ENCODE data around the gene CFAP46. TPM values are rescaled to one million over a fixed set of nuclear protein-coding genes. Genes with fewer than 3 reads are reported as not detected.
"Not testable (repeated sequence)": the region's sequence is repeated elsewhere in the genome, so short reads cannot be mapped to it uniquely, and the experiment has no call there.

The CFAP46 gene
- total RNA-seq, 4 donors from 2014 or later = not detected

- Histone ChIP-seq H3K9me3 (no peaks in the 10 kb centered on the region), H3K36me3 (no peaks in the 10 kb centered on the region), H3K4me3 (no peak overlapping the region), H3K27ac (no peak overlapping the region), H3K4me1 (no peaks in the 10 kb centered on the region), H3K27me3 (no peaks in the 10 kb centered on the region)
- TF ChIP-seq CTCF (IDR thresholded peaks at IDR 0.05) (no peak), POLR2A (IDR thresholded peaks at IDR 0.05) (no peak)
- no peak for DNase-seq
Observed at GRCh38 chr10:132932461-132933307, 9.7 kb downstream of the CFAP46 start.

- H3K4me1 ChIP-seq, H3K27me3 ChIP-seq, H3K36me3 ChIP-seq, H3K27ac ChIP-seq, H3K9me3 ChIP-seq, H3K4me3 ChIP-seq, DNase-seq: not testable (repeated sequence)
Observed at GRCh38 chr10:132931258-132932250, 10.8 kb downstream of the CFAP46 start.

GRCh38 chr10:132930701-132931100, 11.7 kb downstream of the CFAP46 start:
- not testable (repeated sequence) for H3K4me1 ChIP-seq, DNase-seq, H3K9me3 ChIP-seq, H3K27me3 ChIP-seq, H3K4me3 ChIP-seq, H3K27ac ChIP-seq, H3K36me3 ChIP-seq

- no peak for DNase-seq
- TF ChIP-seq POLR2A (IDR thresholded peaks at IDR 0.05) (no peak), CTCF (IDR thresholded peaks at IDR 0.05) (no peak)
- Histone ChIP-seq H3K4me1 (no peaks in the 10 kb centered on the region), H3K27ac (no peak overlapping the region), H3K4me3 (no peak overlapping the region), H3K9me3 (no peaks in the 10 kb centered on the region), H3K27me3 (no peaks in the 10 kb centered on the region), H3K36me3 (no peaks in the 10 kb centered on the region)
Observed at GRCh38 chr10:132929953-132930548, 12.3 kb downstream of the CFAP46 start.

GRCh38 chr10:132929480-132929879, 12.9 kb downstream of the CFAP46 start:
- no peak for DNase-seq
- no peaks in the 10 kb centered on the region for H3K36me3 ChIP-seq
- H3K27me3 ChIP-seq = no peaks in the 10 kb centered on the region
- H3K4me1 ChIP-seq = no peaks in the 10 kb centered on the region
- no peak for TF ChIP-seq POLR2A (IDR thresholded peaks at IDR 0.05)
- no peak for TF ChIP-seq CTCF (IDR thresholded peaks at IDR 0.05)
- no peaks in the 10 kb centered on the region for H3K9me3 ChIP-seq
- no peak overlapping the region for H3K4me3 ChIP-seq
- H3K27ac ChIP-seq = no peak overlapping the region

GRCh38 chr10:132928261-132928660, 14.1 kb downstream of the CFAP46 start:
- H3K27ac ChIP-seq = no peak overlapping the region
- H3K4me1 ChIP-seq = no peaks in the 10 kb centered on the region
- no peak for DNase-seq
- H3K9me3 ChIP-seq = no peaks in the 10 kb centered on the region
- H3K36me3 ChIP-seq = no peaks in the 10 kb centered on the region
- TF ChIP-seq POLR2A (IDR thresholded peaks at IDR 0.05) = no peak
- no peak for TF ChIP-seq CTCF (IDR thresholded peaks at IDR 0.05)
- H3K27me3 ChIP-seq = no peaks in the 10 kb centered on the region
- no peak overlapping the region for H3K4me3 ChIP-seq

All from Peyer's patch (tissue), 4 donors.